ENCODE data around the gene AADACL4. TPM values are rescaled to one million over a fixed set of nuclear protein-coding genes. Genes with fewer than 3 reads are reported as not detected.
"Not testable (repeated sequence)": the region's sequence is repeated elsewhere in the genome, so short reads cannot be mapped to it uniquely, and the experiment has no call there.

The AADACL4 gene
- polyA plus RNA-seq, 1 donor = 1.8 TPM

- DNase-seq = peak; percentile 85
These were observed 14.9 kb downstream of the AADACL4 start for GRCh38 chr1:12658531-12659453.

- no peak for DNase-seq
These were observed 17.8 kb downstream of the AADACL4 start for GRCh38 chr1:12661606-12662219.

GRCh38 chr1:12662556-12662955 lies 18.7 kb downstream of the AADACL4 start:
- no peak for DNase-seq

- DNase-seq = no peak
These were observed 21.6 kb downstream of the AADACL4 start for GRCh38 chr1:12665511-12665910.

GRCh38 chr1:12666141-12666735 lies 22.4 kb downstream of the AADACL4 start:
- no peak for DNase-seq

GRCh38 chr1:12669529-12670068 lies 25.7 kb downstream of the AADACL4 start:
- no peak for DNase-seq

GRCh38 chr1:12674358-12674757 lies 30.5 kb downstream of the AADACL4 start:
- no peak for DNase-seq

GRCh38 chr1:12676122-12676521 lies 32.2 kb downstream of the AADACL4 start:
- DNase-seq = not testable (repeated sequence)

GRCh38 chr1:12677565-12677964 lies 33.7 kb downstream of the AADACL4 start:
- DNase-seq = no peak

- DNase-seq = no peak
These were observed 34.5 kb downstream of the AADACL4 start for GRCh38 chr1:12678350-12678749.

GRCh38 chr1:12678820-12679219 lies 34.9 kb downstream of the AADACL4 start:
- no peak for DNase-seq

GRCh38 chr1:12690156-12690555 lies 46.3 kb downstream of the AADACL4 start:
- no peak for DNase-seq

GRCh38 chr1:12692967-12693782 lies 49.3 kb downstream of the AADACL4 start:
- no peak for DNase-seq

GRCh38 chr1:12696658-12697057 lies 52.8 kb downstream of the AADACL4 start:
- no peak for DNase-seq

GRCh38 chr1:12697397-12697796 lies 53.5 kb downstream of the AADACL4 start:
- no peak for DNase-seq

GRCh38 chr1:12703821-12704451 lies 60.1 kb downstream of the AADACL4 start:
- DNase-seq = no peak

- DNase-seq = no peak
These were observed 62.2 kb downstream of the AADACL4 start for GRCh38 chr1:12706061-12706460.

- no peak for DNase-seq
These were observed 64.7 kb downstream of the AADACL4 start for GRCh38 chr1:12708396-12709090.

- DNase-seq = no peak
These were observed 65.2 kb downstream of the AADACL4 start for GRCh38 chr1:12709091-12709491.

GRCh38 chr1:12709696-12710095 lies 65.8 kb downstream of the AADACL4 start:
- no peak for DNase-seq

- DNase-seq = no peak
These were observed 67.7 kb downstream of the AADACL4 start for GRCh38 chr1:12711536-12711935.

Data from left kidney (tissue), 2 donors.